ENCODE results near the gene FASN.

The FASN gene

GRCh38 chr17:82056729-82057621 lies 41.1 kb downstream of the FASN start:
- H2AFZ ChIP-seq (ENCODE audit: low read depth, low read length): no peak overlapping the region
- no peak overlapping the region for H2BK12ac ChIP-seq (ENCODE audit: low read length in 2 of 2)
- no peak overlapping the region for H4K91ac ChIP-seq (ENCODE audit: low read length)
- no peak overlapping the region for H2BK15ac ChIP-seq (ENCODE audit: low read depth, poor library complexity, severe bottlenecking)
- no peak overlapping the region for H3K9ac ChIP-seq (ENCODE audit: low read length)
- H3K4me2 ChIP-seq (ENCODE audit: low read length, poor library complexity, severe bottlenecking): no peak overlapping the region
- no peak overlapping the region for H3K18ac ChIP-seq (ENCODE audit: low read depth in 1 of 2, low read length in 2 of 2)
- 93% methylated on average over 29 of the region's 29 CpGs for WGBS
- H3K27ac ChIP-seq (ENCODE audit: low read length, poor library complexity, severe bottlenecking): no peak overlapping the region
- H4K8ac ChIP-seq (ENCODE audit: low read length): no peak overlapping the region
- no peak overlapping the region for H3K4me3 ChIP-seq (ENCODE audit: insufficient read depth in 1 of 2, low read depth in 1 of 2, low read length in 2 of 2)
- H3K79me1 ChIP-seq (replicated peaks; ENCODE audit: low read length, poor library complexity, severe bottlenecking): peaks cover 38% of the 10 kb centered on the region
- peaks cover 79 to 90% of the 10 kb centered on the region in 2 experiments for H3K36me3 ChIP-seq (ENCODE audit: control insufficient read depth in 1 of 2, insufficient read depth in 2 of 2, low read depth in 1 of 2, low read length in 2 of 2)
- H3K4me1 ChIP-seq (ENCODE audit: control insufficient read depth, insufficient read depth, low read depth, low read length): peaks cover 24% of the 10 kb centered on the region
- H3K27me3 ChIP-seq (ENCODE audit: control insufficient read depth in 1 of 2, insufficient read depth in 1 of 2, low read length in 2 of 2): no peaks in the 10 kb centered on the region
- H3K4ac ChIP-seq (ENCODE audit: low read depth in 1 of 2, low read length in 2 of 2): no peak overlapping the region
- H3K9me3 ChIP-seq (ENCODE audit: control insufficient read depth, low read length): no peaks in the 10 kb centered on the region
- DNase-seq: no peak
- no peak overlapping the region for H2AK5ac ChIP-seq (ENCODE audit: low read length, severe bottlenecking)
- no peak overlapping the region for H3K23ac ChIP-seq (ENCODE audit: low read length in 2 of 2)
- no peak overlapping the region for H2BK5ac ChIP-seq (ENCODE audit: low read depth, low read length, poor library complexity, severe bottlenecking)
- H2BK120ac ChIP-seq (ENCODE audit: low read depth, low read length): no peak overlapping the region
- no peak overlapping the region for H3K14ac ChIP-seq (ENCODE audit: low read length in 2 of 2)

GRCh38 chr17:82055965-82056728 lies 41.9 kb downstream of the FASN start:
- no peak overlapping the region for H3K23ac ChIP-seq (ENCODE audit: low read length in 2 of 2)
- no peak overlapping the region for H3K4ac ChIP-seq (ENCODE audit: low read depth in 1 of 2, low read length in 2 of 2)
- H3K18ac ChIP-seq (ENCODE audit: low read depth in 1 of 2, low read length in 2 of 2): no peak overlapping the region
- no peak overlapping the region for H4K91ac ChIP-seq (ENCODE audit: low read length)
- no peak overlapping the region for H2BK12ac ChIP-seq (ENCODE audit: low read length in 2 of 2)
- H3K9ac ChIP-seq (ENCODE audit: low read length): no peak overlapping the region
- no peak overlapping the region for H3K4me3 ChIP-seq (ENCODE audit: insufficient read depth in 1 of 2, low read depth in 1 of 2, low read length in 2 of 2)
- no peak overlapping the region for H2BK5ac ChIP-seq (ENCODE audit: low read depth, low read length, poor library complexity, severe bottlenecking)
- H3K4me2 ChIP-seq (ENCODE audit: low read length, poor library complexity, severe bottlenecking): no peak overlapping the region
- no peak overlapping the region for H2BK15ac ChIP-seq (ENCODE audit: low read depth, poor library complexity, severe bottlenecking)
- H3K14ac ChIP-seq (ENCODE audit: low read length in 2 of 2): no peak overlapping the region
- peaks cover 36% of the 10 kb centered on the region for H3K79me1 ChIP-seq (replicated peaks; ENCODE audit: low read length, poor library complexity, severe bottlenecking)
- WGBS: 95% methylated on average over 28 of the region's 28 CpGs
- peaks cover 73 to 82% of the 10 kb centered on the region in 2 experiments for H3K36me3 ChIP-seq (ENCODE audit: control insufficient read depth in 1 of 2, insufficient read depth in 2 of 2, low read depth in 1 of 2, low read length in 2 of 2)
- H2AK5ac ChIP-seq (ENCODE audit: low read length, severe bottlenecking): no peak overlapping the region
- H4K8ac ChIP-seq (ENCODE audit: low read length): no peak overlapping the region
- H3K9me3 ChIP-seq (ENCODE audit: control insufficient read depth, low read length): no peaks in the 10 kb centered on the region
- H3K27me3 ChIP-seq (ENCODE audit: control insufficient read depth in 1 of 2, insufficient read depth in 1 of 2, low read length in 2 of 2): no peaks in the 10 kb centered on the region
- H3K27ac ChIP-seq (ENCODE audit: low read length, poor library complexity, severe bottlenecking): no peak overlapping the region
- no peak for DNase-seq
- H2BK120ac ChIP-seq (ENCODE audit: low read depth, low read length): no peak overlapping the region
- no peak overlapping the region for H2AFZ ChIP-seq (ENCODE audit: low read depth, low read length)
- H3K4me1 ChIP-seq (ENCODE audit: control insufficient read depth, insufficient read depth, low read depth, low read length): peaks cover 24% of the 10 kb centered on the region

- Histone ChIP-seq H3K36me3 (ENCODE audit: control insufficient read depth in 1 of 2, insufficient read depth in 2 of 2, low read depth in 1 of 2, low read length in 2 of 2) (peaks cover 64 to 79% of the 10 kb centered on the region in 2 experiments), H3K27ac (ENCODE audit: low read length, poor library complexity, severe bottlenecking) (no peak overlapping the region), H3K4me1 (ENCODE audit: control insufficient read depth, insufficient read depth, low read depth, low read length) (peaks cover 31% of the 10 kb centered on the region), H3K4me2 (ENCODE audit: low read length, poor library complexity, severe bottlenecking) (no peak overlapping the region), H4K8ac (ENCODE audit: low read length) (no peak overlapping the region), H3K23ac (ENCODE audit: low read length in 2 of 2) (no peak overlapping the region), H3K18ac (ENCODE audit: low read depth in 1 of 2, low read length in 2 of 2) (no peak overlapping the region), H3K4ac (ENCODE audit: low read depth in 1 of 2, low read length in 2 of 2) (no peak overlapping the region), H3K9me3 (ENCODE audit: control insufficient read depth, low read length) (no peaks in the 10 kb centered on the region), H3K9ac (ENCODE audit: low read length) (no peak overlapping the region), H4K91ac (ENCODE audit: low read length) (no peak overlapping the region), H3K79me1 (replicated peaks; ENCODE audit: low read length, poor library complexity, severe bottlenecking) (peaks cover 41% of the 10 kb centered on the region), H3K14ac (ENCODE audit: low read length in 2 of 2) (no peak overlapping the region), H2BK5ac (ENCODE audit: low read depth, low read length, poor library complexity, severe bottlenecking) (no peak overlapping the region), H2BK12ac (ENCODE audit: low read length in 2 of 2) (no peak overlapping the region), H2BK120ac (ENCODE audit: low read depth, low read length) (no peak overlapping the region), H2AFZ (ENCODE audit: low read depth, low read length) (no peak overlapping the region), H3K27me3 (ENCODE audit: control insufficient read depth in 1 of 2, insufficient read depth in 1 of 2, low read length in 2 of 2) (no peaks in the 10 kb centered on the region), H2BK15ac (ENCODE audit: low read depth, poor library complexity, severe bottlenecking) (no peak overlapping the region), H2AK5ac (ENCODE audit: low read length, severe bottlenecking) (no peak overlapping the region), H3K4me3 (ENCODE audit: insufficient read depth in 1 of 2, low read depth in 1 of 2, low read length in 2 of 2) (no peak overlapping the region)
- 94% methylated on average over 25 of the region's 26 CpGs for WGBS
- DNase-seq: no peak
Measured at GRCh38 chr17:82055023-82055964, 42.7 kb downstream of the FASN start.

Data from mesenchymal stem cell (in vitro differentiated cells and primary cell).